ENCODE measurements around the gene MIPOL1.

MIPOL1 gene

GRCh38 chr14:37399517-37399916 lies 201.8 kb downstream of the MIPOL1 start:
- DNase-seq (ENCODE audit: low read depth in 2 of 2): no peak

GRCh38 chr14:37401093-37401492 lies 203.4 kb downstream of the MIPOL1 start:
- no peak for DNase-seq (ENCODE audit: low read depth in 2 of 2)

GRCh38 chr14:37403626-37404025 lies 205.9 kb downstream of the MIPOL1 start:
- no peak for DNase-seq (ENCODE audit: low read depth in 2 of 2)

GRCh38 chr14:37406095-37406494 lies 208.4 kb downstream of the MIPOL1 start:
- DNase-seq (ENCODE audit: low read depth in 2 of 2): no peak

- no peak for DNase-seq (ENCODE audit: low read depth in 2 of 2)
Measured at GRCh38 chr14:37411079-37411735, 213.5 kb downstream of the MIPOL1 start.

GRCh38 chr14:37413050-37413449 lies 215.3 kb downstream of the MIPOL1 start:
- no peak for DNase-seq (ENCODE audit: low read depth in 2 of 2)

- no peak for DNase-seq (ENCODE audit: low read depth in 2 of 2)
Measured at GRCh38 chr14:37413504-37414003, 215.8 kb downstream of the MIPOL1 start.

GRCh38 chr14:37416264-37416663 lies 218.5 kb downstream of the MIPOL1 start:
- DNase-seq (ENCODE audit: low read depth in 2 of 2): no peak

- DNase-seq (ENCODE audit: low read depth in 2 of 2): no peak
Measured at GRCh38 chr14:37417151-37417550, 219.4 kb downstream of the MIPOL1 start.

- DNase-seq (ENCODE audit: low read depth in 2 of 2): no peak
Measured at GRCh38 chr14:37417833-37418232, 220.1 kb downstream of the MIPOL1 start.

GRCh38 chr14:37420622-37421021 lies 222.9 kb downstream of the MIPOL1 start:
- DNase-seq (ENCODE audit: low read depth in 2 of 2): no peak

- DNase-seq (ENCODE audit: low read depth in 2 of 2): no peak
Measured at GRCh38 chr14:37422319-37422718, 224.6 kb downstream of the MIPOL1 start.

- no peak for DNase-seq (ENCODE audit: low read depth in 2 of 2)
Measured at GRCh38 chr14:37422748-37423147, 225.0 kb downstream of the MIPOL1 start.

- DNase-seq (ENCODE audit: low read depth in 2 of 2): no peak
Measured at GRCh38 chr14:37428954-37429353, 231.2 kb downstream of the MIPOL1 start.

- DNase-seq (ENCODE audit: low read depth in 2 of 2): no peak
Measured at GRCh38 chr14:37429618-37430017, 231.9 kb downstream of the MIPOL1 start.

- no peak for DNase-seq (ENCODE audit: low read depth in 2 of 2)
Measured at GRCh38 chr14:37434867-37435266, 237.1 kb downstream of the MIPOL1 start.

GRCh38 chr14:37436519-37436918 lies 238.8 kb downstream of the MIPOL1 start:
- DNase-seq (ENCODE audit: low read depth in 2 of 2): no peak

- no peak for DNase-seq (ENCODE audit: low read depth in 2 of 2)
Measured at GRCh38 chr14:37437490-37437889, 239.8 kb downstream of the MIPOL1 start.

- DNase-seq (ENCODE audit: low read depth in 2 of 2): no peak
Measured at GRCh38 chr14:37438444-37438843, 240.7 kb downstream of the MIPOL1 start.

- no peak for DNase-seq (ENCODE audit: low read depth in 2 of 2)
Measured at GRCh38 chr14:37443461-37443860, 245.7 kb downstream of the MIPOL1 start.

- DNase-seq (ENCODE audit: low read depth in 2 of 2): no peak
Measured at GRCh38 chr14:37447883-37448391, 250.2 kb downstream of the MIPOL1 start.

- DNase-seq (ENCODE audit: low read depth in 2 of 2): no peak
Measured at GRCh38 chr14:37452323-37452722, 254.6 kb downstream of the MIPOL1 start.

GRCh38 chr14:37453985-37454384 lies 256.2 kb downstream of the MIPOL1 start:
- DNase-seq (ENCODE audit: low read depth in 2 of 2): no peak

- no peak for DNase-seq (ENCODE audit: low read depth in 2 of 2)
Measured at GRCh38 chr14:37457334-37457733, 259.6 kb downstream of the MIPOL1 start.
